AG04450 (cell line): ENCODE measurements around the gene CYP2W1. TPM values are rescaled to one million over a fixed set of nuclear protein-coding genes. Genes with fewer than 3 reads are reported as not detected.

Source experiments
- CTCF ChIA-PET: fragments of 300-600, 350-600 bp; formaldehyde crosslinking; extraction: SDS; loops from one replicate; lab custom pipeline; 2022; ENCODE audit warnings: antibody characterized with exemption, inconsistent platforms; lab: Charles Lee
- POLR2A ChIA-PET: fragments of 350-600 bp; formaldehyde crosslinking; extraction: SDS; loops from one replicate; lab custom pipeline; 2021; ENCODE audit warnings: antibody characterized with exemption, inconsistent platforms; lab: Yijun Ruan, JAX
- DNase-seq: peaks from one replicate; pipeline ENCODE4 v3.0.0-alpha.2; 2011; ENCODE audit warnings: low read depth, low spot score
- H3K27ac ChIP-seq: one replicate; pipeline ENCODE4 v1.5.1; 2012; ENCODE audit warnings: low read depth, low read length, control low read depth
- H3K27me3 ChIP-seq: one replicate; pipeline ENCODE4 v1.6.0; 2012; ENCODE audit warnings: low read length; ENCODE audit not compliant: control insufficient read depth, insufficient read depth
- H3K4me3 ChIP-seq: 2 replicates; pipeline ENCODE4 v1.5.1; 2011; ENCODE audit warnings: mild to moderate bottlenecking, low read depth, low read length, control low read depth
- H3K9me3 ChIP-seq: 2 replicates; pipeline ENCODE4 v1.5.1; 2012; ENCODE audit warnings: low read length; ENCODE audit not compliant: control insufficient read depth, insufficient read depth
- CTCF ChIP-seq: IDR thresholded peaks from 2 replicates; pipeline ENCODE4 v1.5.1; 2011; ENCODE audit warnings: low read depth, low read length, control low read depth, inconsistent platforms
- polyA plus RNA-seq: library from polyadenylated mRNA; depleted of rRNA; stranded (reverse); fragments of >200 nt; gene quantifications from 2 replicates; pipeline ENCODE4 v1.2.3, GENCODE V29; 2011

CYP2W1 gene
- polyA plus RNA-seq, 1 experiment: not detected

- TF ChIP-seq CTCF: no peak
- POLR2A ChIA-PET: interaction anchor here (0.7 kb wide), 1 partner anchor 112 kb away, joined by 4 read pairs; no protein-coding TSS in a partner anchor
- Histone ChIP-seq H3K27me3 (peaks cover 2% of the 10 kb centered on the region), H3K27ac (no peak overlapping the region), H3K4me3 (no peak overlapping the region), H3K9me3 (no peaks in the 10 kb centered on the region; the same call in 1 of the 2 replicates)
- no peak for DNase-seq
- CTCF ChIA-PET: no interaction called here
These were observed 14.5 kb upstream of the CYP2W1 start for GRCh38 chr7:968205-969105.

GRCh38 chr7:969403-969802 lies 13.6 kb upstream of the CYP2W1 start:
- H3K4me3 ChIP-seq: no peak overlapping the region
- TF ChIP-seq CTCF: no peak
- no peak for DNase-seq
- H3K27ac ChIP-seq: no peak overlapping the region
- H3K9me3 ChIP-seq: no peaks in the 10 kb centered on the region; the same call in 1 of the 2 replicates
- no peaks in the 10 kb centered on the region for H3K27me3 ChIP-seq
- POLR2A ChIA-PET: interaction anchor here (0.7 kb wide), 1 partner anchor 111 kb away, joined by 4 read pairs; no protein-coding TSS in a partner anchor
- CTCF ChIA-PET: no interaction called here

GRCh38 chr7:970744-971143 lies 12.2 kb upstream of the CYP2W1 start:
- Histone ChIP-seq H3K27me3 (no peaks in the 10 kb centered on the region), H3K9me3 (no peaks in the 10 kb centered on the region; the same call in 1 of the 2 replicates), H3K4me3 (no peak overlapping the region), H3K27ac (no peak overlapping the region)
- ChIA-PET POLR2A (no interaction called here), CTCF (no interaction called here)
- DNase-seq: no peak
- no peak for TF ChIP-seq CTCF

GRCh38 chr7:972110-972509 lies 10.9 kb upstream of the CYP2W1 start:
- Histone ChIP-seq H3K27ac (no peak overlapping the region), H3K4me3 (no peak overlapping the region), H3K27me3 (no peaks in the 10 kb centered on the region), H3K9me3 (no peaks in the 10 kb centered on the region; the same call in 1 of the 2 replicates)
- no peak for DNase-seq
- TF ChIP-seq CTCF: no peak
- ChIA-PET CTCF (interaction anchor here (0.8 to 1.4 kb wide), 2 partner anchors 21 to 211 kb away, joined by 3 to 4 read pairs; no protein-coding TSS in a partner anchor), POLR2A (no interaction called here)
